Heart left ventricle (tissue), 16 donors: ENCODE data around the gene KRTAP5-9. TPM values are rescaled to one million over a fixed set of nuclear protein-coding genes. Genes with fewer than 3 reads are reported as not detected.

Experiments
- ATAC-seq, 4 donors: fragments of 200-7000 bp; cut with Tn5 transposase; one replicate each; pipeline ENCODE4 v1.9.1; 2020 to 2022; ENCODE audit warnings: moderate library complexity in 4 of 4, mild to moderate bottlenecking in 3 of 4, moderate number of reproducible peaks in 1 of 4
- DNase-seq, 5 donors: peaks; one replicate each; pipeline ENCODE4 v3.0.0-alpha.2; 2020
- H3K27ac ChIP-seq, 12 donors: fragments of 200-600 bp; sonication (generic) in 4 of 12; one replicate each; pipeline versions ENCODE4 v1.5.0 to v1.8.0; 2016 to 2022; ENCODE audit warnings: mild to moderate bottlenecking in 2 of 12
- H3K27me3 ChIP-seq, 9 donors: fragments of 200-600 bp; sonication (generic) in 2 of 9; one replicate each; pipeline versions ENCODE4 v1.5.1 to v1.8.0; 2016 to 2022; ENCODE audit warnings: mild to moderate bottlenecking in 3 of 9
- H3K36me3 ChIP-seq, 9 donors: fragments of 200-600 bp; sonication (generic) in 2 of 9; one replicate each; pipeline versions ENCODE4 v1.5.0 to v1.8.0; 2018 to 2022; ENCODE audit warnings: mild to moderate bottlenecking in 2 of 9
- H3K4me1 ChIP-seq, 12 donors: fragments of 200-600 bp; sonication (generic) in 4 of 12; one replicate each; pipeline versions ENCODE4 v1.5.0 to v1.8.0; 2016 to 2022; ENCODE audit warnings: mild to moderate bottlenecking in 3 of 12
- H3K4me3 ChIP-seq, 12 donors: fragments of 200-600 bp; sonication (generic) in 4 of 12; one replicate each; pipeline versions ENCODE4 v1.5.0 to v1.8.0; 2017 to 2022; ENCODE audit warnings: mild to moderate bottlenecking in 9 of 12, moderate library complexity in 4 of 12
- H3K9me3 ChIP-seq, 12 donors: fragments of 200-600 bp; sonication (generic) in 4 of 12; one replicate each; pipeline versions ENCODE4 v1.5.0 to v1.8.0; 2016 to 2022; ENCODE audit warnings: mild to moderate bottlenecking in 1 of 12
- POLR2A ChIP-seq, 2 donors: fragments of 450-650 bp; IDR thresholded peaks; one replicate each; pipeline ENCODE4 v1.6.1; 2017; ENCODE audit warnings: antibody characterized with exemption in 2 of 2, mild to moderate bottlenecking in 2 of 2, moderate library complexity in 2 of 2
- WGBS, 4 donors: extraction: QIAGEN DNeasy Blood & Tissue Kit in 2 of 4; methylation state at CpG; one replicate each; pipeline versions ENCODE4 v1.1.5 to v1.1.7; 2013 to 2018; 5-methylcytosine and 5-hydroxymethylcytosine counted together
- intact Hi-C, 10 donors: fragments of 100-400 bp; cut with DNase I; formaldehyde crosslinking; loops; one replicate each; pipeline versions ENCODE4 v1.11.1 to v1.14.2; 2022
- polyA plus RNA-seq, 2 donors: library from polyadenylated mRNA; stranded (reverse); fragments of 200-250 nt; gene quantifications; one replicate each; pipeline ENCODE4 v1.2.3, GENCODE V29; 2013
- total RNA-seq, 9 donors: library from RNA; depleted of rRNA in 2 of 9; stranded (reverse); fragments of >200 nt in 2 of 9; fragmentation: NEBNext Ultra II Directional in 3 of 9; extraction: Animal tissue kit (Norgen Biotek cat#: 25700) in 3 of 9; gene quantifications; one replicate each; pipeline versions ENCODE4 v1.1.0 to v1.2.4, GENCODE V29; 2016 to 2023
- TF ChIP-seq, protein P1 (sequence below), 12 donors: fragments of 200-600 bp; sonication (generic) in 4 of 12; IDR thresholded peaks; one replicate each; pipeline versions ENCODE4 v1.5.0 to v1.8.0; 2018 to 2022; ENCODE audit warnings: antibody characterized with exemption in 12 of 12, mild to moderate bottlenecking in 5 of 12
- donor health status: ischemic (EF 13 %, LVEDD 7.1; RV severe dilation, severe dysfunction).
- donor health status: healthy with polysubstance abuse.
- donor health status: DM: no; HTN: yes; CAD: no.
- donor health status: DM: no; HTN: no; CAD: no.
- donor health status: ischemic (EF 25% LVEDD 6.9; RV normal size, moderate dysfunction).
- donor health status: ischemic (EF 25% LVEDD 5.7; RV mildly dilated, moderate dysfunction).
- donor health status: healthy.
- donor health status: DM: yes; HTN: yes; CAD: no.
- donor health status: ischemic (EF 35%, LVEDD 5.7; RV mildly dilated, moderate dysfunction).
- donor health status: nonischemic (EF 11% LVEDD 7.7; RV severe dilation, severe dysfunction).
- donor health status: DM: yes; HTN: yes; CAD: no.
- donor health status: PGD.
- donor health status: ischemic (EF 29% LVEDD 5.4; RV normal size, mild dysfunction).
- donor health status: nonischemic (EF 23%, LVEDD 6.1; RV moderate dilation, normal function).

KRTAP5-9 gene
- total and polyA plus RNA-seq, 11 donors, result not detected

DNA sequence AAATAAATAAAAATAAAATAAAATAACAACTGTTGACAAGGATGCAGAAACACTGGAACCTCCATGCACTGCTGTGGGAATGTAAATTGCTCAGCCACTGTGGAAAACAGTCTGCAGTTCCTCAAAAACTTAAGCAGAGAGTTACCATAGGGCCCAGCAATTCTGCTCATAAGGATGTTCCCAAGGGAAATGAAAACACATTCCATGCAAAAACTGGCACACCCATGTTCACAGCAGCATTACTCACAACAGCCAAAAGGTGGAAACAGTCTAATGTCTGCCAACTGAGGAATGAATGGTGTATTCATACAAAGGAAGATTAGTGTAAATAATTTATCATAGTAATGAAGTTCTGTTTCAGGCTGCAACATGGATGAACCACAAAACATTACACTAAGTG, 13.9 kb downstream of the KRTAP5-9 start:
- peaks cover 0 to 33% (median 8%) of the 10 kb centered on the region in 9 donors for H3K27me3 ChIP-seq
- no peak overlapping the region for H3K4me3 ChIP-seq
- H3K4me1 ChIP-seq, result no peaks in the 10 kb centered on the region
- DNase-seq (no peak), ATAC-seq (no peak)
- no peak overlapping the region for H3K27ac ChIP-seq
- TF ChIP-seq POLR2A (IDR thresholded peaks at IDR 0.05), result no peak
- TF ChIP-seq, protein P1, sequence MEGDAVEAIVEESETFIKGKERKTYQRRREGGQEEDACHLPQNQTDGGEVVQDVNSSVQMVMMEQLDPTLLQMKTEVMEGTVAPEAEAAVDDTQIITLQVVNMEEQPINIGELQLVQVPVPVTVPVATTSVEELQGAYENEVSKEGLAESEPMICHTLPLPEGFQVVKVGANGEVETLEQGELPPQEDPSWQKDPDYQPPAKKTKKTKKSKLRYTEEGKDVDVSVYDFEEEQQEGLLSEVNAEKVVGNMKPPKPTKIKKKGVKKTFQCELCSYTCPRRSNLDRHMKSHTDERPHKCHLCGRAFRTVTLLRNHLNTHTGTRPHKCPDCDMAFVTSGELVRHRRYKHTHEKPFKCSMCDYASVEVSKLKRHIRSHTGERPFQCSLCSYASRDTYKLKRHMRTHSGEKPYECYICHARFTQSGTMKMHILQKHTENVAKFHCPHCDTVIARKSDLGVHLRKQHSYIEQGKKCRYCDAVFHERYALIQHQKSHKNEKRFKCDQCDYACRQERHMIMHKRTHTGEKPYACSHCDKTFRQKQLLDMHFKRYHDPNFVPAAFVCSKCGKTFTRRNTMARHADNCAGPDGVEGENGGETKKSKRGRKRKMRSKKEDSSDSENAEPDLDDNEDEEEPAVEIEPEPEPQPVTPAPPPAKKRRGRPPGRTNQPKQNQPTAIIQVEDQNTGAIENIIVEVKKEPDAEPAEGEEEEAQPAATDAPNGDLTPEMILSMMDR (IDR thresholded peaks at IDR 0.05), result no peak
- intact Hi-C loops, result loop anchor here in 1 of 10 donors (10.0 kb wide), 1 partner anchor 57 kb away; no protein-coding TSS in a partner anchor
- no peaks in the 10 kb centered on the region for H3K36me3 ChIP-seq
- H3K9me3 ChIP-seq, result peaks cover 0 to 6% (median 0%) of the 10 kb centered on the region in 12 donors

DNA sequence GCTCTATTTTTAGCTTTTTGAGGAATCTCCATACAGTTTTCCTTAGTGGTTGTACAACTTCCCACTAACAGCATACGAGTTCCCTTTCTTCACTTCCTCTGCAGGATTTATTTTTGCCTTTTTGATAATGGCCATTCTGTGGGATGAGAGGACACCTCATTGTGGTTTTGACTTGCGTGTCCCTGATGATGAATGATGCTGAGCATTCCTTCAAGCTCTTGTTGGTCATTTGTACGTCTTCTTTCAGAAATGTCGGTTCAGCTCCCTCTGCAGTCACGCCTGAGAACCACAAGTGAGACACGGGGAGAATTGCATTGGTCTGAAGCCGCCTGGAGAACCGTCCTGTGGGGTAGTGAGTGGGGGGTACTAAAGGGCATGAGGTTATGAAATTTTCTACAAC, 15.2 kb downstream of the KRTAP5-9 start:
- Histone ChIP-seq H3K27me3 (peaks cover 0 to 36% (median 8%) of the 10 kb centered on the region in 9 donors), H3K4me1 (no peaks in the 10 kb centered on the region)

GRCh38 chr11:71564430-71564829, 16.2 kb downstream of the KRTAP5-9 start:
- H3K9me3 ChIP-seq, result peaks cover 0 to 6% (median 0%) of the 10 kb centered on the region in 12 donors
- no peak overlapping the region for H3K27ac ChIP-seq
- no peaks in the 10 kb centered on the region for H3K4me1 ChIP-seq
- 82 to 87% (median 83%) methylated on average over 4 of the region's 4 CpGs for WGBS, 4 donors
- ATAC-seq (no peak), DNase-seq (no peak)
- no peak overlapping the region for H3K4me3 ChIP-seq
- TF ChIP-seq, protein P1 (IDR thresholded peaks at IDR 0.05), result no peak
- no peak for TF ChIP-seq POLR2A (IDR thresholded peaks at IDR 0.05)
- intact Hi-C loops, result loop anchor here in 1 of 10 donors (10.0 kb wide), 1 partner anchor 60 kb away; no protein-coding TSS in a partner anchor
- no peaks in the 10 kb centered on the region for H3K36me3 ChIP-seq
- peaks cover 0 to 37% (median 8%) of the 10 kb centered on the region in 9 donors for H3K27me3 ChIP-seq

More for the DNA sequence above, 15.2 kb downstream of the KRTAP5-9 start:
- peaks cover 0 to 6% (median 0%) of the 10 kb centered on the region in 12 donors for H3K9me3 ChIP-seq
- no peak overlapping the region for H3K27ac ChIP-seq
- DNase-seq (no peak), ATAC-seq (peak in 2 of 4 donors; percentile 48 to 55)
- H3K4me3 ChIP-seq, result no peak overlapping the region
- WGBS, 4 donors, result 14 to 17% (median 16%) methylated on average over 8 of the region's 8 CpGs
- TF ChIP-seq POLR2A (IDR thresholded peaks at IDR 0.05), result no peak
- TF ChIP-seq, protein P1 (IDR thresholded peaks at IDR 0.05), result peak in 9 of 12 donors; percentile 7 to 44 (median 36)
- H3K36me3 ChIP-seq, result no peaks in the 10 kb centered on the region
- intact Hi-C loops, result loop anchor here in 1 of 10 donors (10.0 kb wide), 1 partner anchor 59 kb away; no protein-coding TSS in a partner anchor

GRCh38 chr11:71565263-71565662, 17.0 kb downstream of the KRTAP5-9 start, which contains the start of gene KRTAP5-10:
TSS of gene KRTAP5-10 (plus strand) at chr11:71565563. CDS start at chr11:71565588, 25 bp downstream.
- Histone ChIP-seq H3K27me3 (peaks cover 0 to 37% (median 8%) of the 10 kb centered on the region in 9 donors), H3K27ac (no peak within 1 kb of the TSS), H3K4me3 (no peak within 1 kb of the TSS), H3K9me3 (peaks cover 0 to 2% (median 0%) of the 10 kb centered on the region in 12 donors), H3K36me3 (no peaks in the 10 kb centered on the region), H3K4me1 (no peaks in the 10 kb centered on the region)
- ATAC-seq (no peak), DNase-seq (no peak)
- WGBS, 4 donors, result 38 to 75% (median 66%) methylated on average over 4 to 5 of the region's 5 CpGs
- intact Hi-C loops, result loop anchor here in 1 of 10 donors (10.0 kb wide), 1 partner anchor 60 kb away; no protein-coding TSS in a partner anchor
- no peak for TF ChIP-seq POLR2A (IDR thresholded peaks at IDR 0.05)
- TF ChIP-seq, protein P1 (IDR thresholded peaks at IDR 0.05), result no peak
